ENCODE measurements around the gene BET1L.

DNA sequence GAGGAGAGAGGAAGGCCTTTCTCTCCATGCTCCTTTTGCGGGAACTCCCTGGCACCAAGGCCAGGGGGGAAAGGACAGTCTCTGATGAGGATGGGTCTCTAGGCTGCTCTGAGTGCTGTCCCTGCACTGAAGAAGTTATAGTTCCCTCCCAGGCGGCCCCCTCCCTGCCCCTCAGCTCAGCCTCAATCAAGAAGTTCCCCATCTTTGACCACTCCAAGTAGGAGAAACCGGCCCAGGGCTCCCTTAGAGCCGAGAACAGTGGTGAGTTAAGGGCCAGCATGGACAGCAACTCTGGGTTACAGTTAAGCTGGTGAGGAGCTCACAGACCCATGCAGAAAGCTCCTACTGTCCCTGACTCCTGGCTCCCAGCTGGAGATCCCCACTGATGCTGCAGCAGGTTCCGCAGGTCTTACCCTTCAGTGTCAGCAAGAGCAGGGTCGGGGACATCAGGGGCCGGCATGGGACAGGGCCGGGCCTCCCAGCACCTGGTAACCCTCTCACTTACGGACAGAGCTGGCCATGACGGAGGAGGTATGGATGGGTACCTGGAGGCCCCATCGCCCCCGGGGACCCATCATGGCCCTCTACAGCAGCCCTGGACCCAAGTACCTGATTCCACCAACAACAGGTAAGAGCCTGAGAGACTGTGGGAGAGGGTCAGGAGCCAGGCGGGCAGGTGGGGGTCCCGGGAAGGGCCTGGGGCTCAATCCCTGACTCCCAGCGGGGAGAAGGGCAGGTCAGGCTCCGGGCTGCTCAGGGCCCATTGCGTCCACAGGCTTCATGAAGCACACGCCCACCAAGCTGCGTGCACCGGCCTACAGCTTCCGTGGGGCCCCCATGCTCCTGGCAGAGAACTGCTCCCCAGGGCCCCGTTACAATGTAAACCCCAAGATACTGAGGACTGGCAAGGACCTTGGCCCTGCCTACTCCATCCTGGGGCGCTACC, 10.1 kb downstream of the BET1L start:
- TF ChIP-seq PATZ1 (CRISPR knock-in tag; IDR thresholded peaks at IDR 0.05; ENCODE audit: borderline replicate concordance) (no peak), ZNF565 (CRISPR knock-in tag; conservative IDR thresholded peaks at IDR 0.05; ENCODE audit: low read depth) (no peak), CREB5 (CRISPR knock-in tag; IDR thresholded peaks at IDR 0.05; ENCODE audit: low read depth) (no peak), TSHZ2 (CRISPR knock-in tag; IDR thresholded peaks at IDR 0.05) (no peak), BACH2 (CRISPR knock-in tag; IDR thresholded peaks at IDR 0.05; ENCODE audit: borderline replicate concordance) (no peak), ISL1 (CRISPR knock-in tag; IDR thresholded peaks at IDR 0.05) (no peak), ZFP30 (CRISPR knock-in tag; IDR thresholded peaks at IDR 0.05) (no peak)

All from SK-N-SH treated with all-trans-retinoic acid at 6 μM for 48 hours (cell line).